HEK293T (cell line): ENCODE measurements around the gene SNX32.
A peak's percentile ranks its signal among the peaks of the same experiment; 100 is the strongest.

ENCODE experiments used
- ARNT ChIP-seq: fragments of 450-650 bp; IDR thresholded peaks from 2 replicates; pipeline ENCODE4 v1.6.1; 2017; ENCODE audit warnings: mild to moderate bottlenecking
- BHLHE40 ChIP-seq: fragments of 450-650 bp; IDR thresholded peaks from 2 replicates; pipeline ENCODE4 v1.6.1; 2016; ENCODE audit warnings: mild to moderate bottlenecking, moderate library complexity, borderline replicate concordance
- ELF4 ChIP-seq: fragments of 450-650 bp; IDR thresholded peaks from 2 replicates; pipeline ENCODE4 v1.6.1; 2017; ENCODE audit warnings: antibody characterized with exemption
- FOXM1 ChIP-seq: fragments of 450-650 bp; IDR thresholded peaks from 2 replicates; pipeline ENCODE4 v1.6.1; 2017; ENCODE audit warnings: mild to moderate bottlenecking, borderline replicate concordance
- SP1 ChIP-seq: fragments of 450-650 bp; IDR thresholded peaks from 2 replicates; pipeline ENCODE4 v1.6.1; 2017
- SUZ12 ChIP-seq: fragments of 450-650 bp; IDR thresholded peaks from 2 replicates; pipeline ENCODE4 v1.6.1; 2016; ENCODE audit warnings: mild to moderate bottlenecking
- ZNF384 ChIP-seq: fragments of 450-650 bp; IDR thresholded peaks from 2 replicates; pipeline ENCODE4 v1.6.1; 2016
- TF ChIP-seq, protein P1 (sequence below): fragments of 450-650 bp; IDR thresholded peaks from 2 replicates; pipeline ENCODE4 v1.6.1; 2016

DNA sequence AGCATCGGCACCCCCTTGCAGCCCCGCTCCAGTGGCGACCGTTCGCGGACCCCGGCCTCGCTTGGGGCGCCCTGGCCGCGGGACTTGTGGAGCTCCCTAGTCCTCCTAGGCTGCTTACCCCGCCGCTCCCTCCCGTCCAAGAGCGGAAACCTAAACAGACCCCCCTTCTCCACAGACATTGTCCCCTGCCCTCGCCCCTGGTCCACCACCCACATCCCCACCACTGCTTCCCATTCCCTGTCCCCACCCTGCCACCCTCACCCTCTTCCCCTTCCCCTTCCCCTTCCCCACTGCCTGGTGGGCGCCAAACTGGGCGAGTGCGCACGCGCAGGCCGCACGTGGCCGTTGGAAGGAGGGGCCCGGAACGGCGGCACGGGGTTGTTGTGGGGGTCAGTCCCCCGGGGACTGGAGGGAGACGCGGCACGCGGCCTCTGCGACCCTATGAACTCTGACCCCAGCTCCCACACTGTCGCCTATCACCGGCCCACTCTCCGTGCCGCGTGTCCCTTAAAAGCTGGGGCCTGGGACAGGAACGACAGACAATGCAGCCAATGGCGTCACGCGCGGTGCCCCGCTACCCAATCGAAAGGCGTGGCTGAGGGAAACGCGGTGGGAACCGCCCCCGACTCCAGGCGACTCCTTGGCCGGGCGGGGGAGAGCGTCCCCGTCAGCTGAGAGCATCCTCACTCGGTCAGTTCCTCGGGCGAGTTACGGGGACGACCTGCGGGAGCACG lies at the start of gene SNX32:
- TF ChIP-seq ZNF384 (no peak), SUZ12 (no peak), FOXM1 (no peak), BHLHE40 (no peak), ARNT (no peak), SP1 (peak; percentile 70; the same call in 1 of the 2 replicates), ELF4 (no peak)
- TF ChIP-seq, protein P1, sequence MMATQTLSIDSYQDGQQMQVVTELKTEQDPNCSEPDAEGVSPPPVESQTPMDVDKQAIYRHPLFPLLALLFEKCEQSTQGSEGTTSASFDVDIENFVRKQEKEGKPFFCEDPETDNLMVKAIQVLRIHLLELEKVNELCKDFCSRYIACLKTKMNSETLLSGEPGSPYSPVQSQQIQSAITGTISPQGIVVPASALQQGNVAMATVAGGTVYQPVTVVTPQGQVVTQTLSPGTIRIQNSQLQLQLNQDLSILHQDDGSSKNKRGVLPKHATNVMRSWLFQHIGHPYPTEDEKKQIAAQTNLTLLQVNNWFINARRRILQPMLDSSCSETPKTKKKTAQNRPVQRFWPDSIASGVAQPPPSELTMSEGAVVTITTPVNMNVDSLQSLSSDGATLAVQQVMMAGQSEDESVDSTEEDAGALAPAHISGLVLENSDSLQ: peak; percentile 99
